ENCODE data around the gene WASHC4. TPM values are rescaled to one million over a fixed set of nuclear protein-coding genes. Genes with fewer than 3 reads are reported as not detected.

Gene WASHC4
- total and polyA plus RNA-seq, 11 donors: 9.3 to 42.9 (median 23.2) TPM

DNA sequence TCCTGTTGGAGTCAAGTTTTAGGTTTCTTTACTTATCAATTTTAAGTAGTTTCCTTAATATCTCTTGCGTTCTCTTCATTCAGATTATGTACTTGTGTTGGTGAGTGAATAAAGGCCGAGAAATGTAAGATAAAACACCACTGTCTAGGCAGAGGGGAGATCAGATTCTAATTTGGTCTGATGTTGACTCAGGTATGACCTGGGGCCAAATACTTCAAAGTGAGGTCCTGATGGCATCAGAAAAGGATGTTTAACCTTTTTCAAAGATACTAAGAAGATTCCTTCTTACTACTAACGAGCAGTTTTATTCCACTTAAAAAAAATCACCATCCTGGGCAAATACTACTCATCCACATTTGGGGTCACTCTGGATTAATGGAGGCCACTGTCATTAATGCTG, 101.6 kb downstream of the WASHC4 start:
- TF ChIP-seq, protein P1, sequence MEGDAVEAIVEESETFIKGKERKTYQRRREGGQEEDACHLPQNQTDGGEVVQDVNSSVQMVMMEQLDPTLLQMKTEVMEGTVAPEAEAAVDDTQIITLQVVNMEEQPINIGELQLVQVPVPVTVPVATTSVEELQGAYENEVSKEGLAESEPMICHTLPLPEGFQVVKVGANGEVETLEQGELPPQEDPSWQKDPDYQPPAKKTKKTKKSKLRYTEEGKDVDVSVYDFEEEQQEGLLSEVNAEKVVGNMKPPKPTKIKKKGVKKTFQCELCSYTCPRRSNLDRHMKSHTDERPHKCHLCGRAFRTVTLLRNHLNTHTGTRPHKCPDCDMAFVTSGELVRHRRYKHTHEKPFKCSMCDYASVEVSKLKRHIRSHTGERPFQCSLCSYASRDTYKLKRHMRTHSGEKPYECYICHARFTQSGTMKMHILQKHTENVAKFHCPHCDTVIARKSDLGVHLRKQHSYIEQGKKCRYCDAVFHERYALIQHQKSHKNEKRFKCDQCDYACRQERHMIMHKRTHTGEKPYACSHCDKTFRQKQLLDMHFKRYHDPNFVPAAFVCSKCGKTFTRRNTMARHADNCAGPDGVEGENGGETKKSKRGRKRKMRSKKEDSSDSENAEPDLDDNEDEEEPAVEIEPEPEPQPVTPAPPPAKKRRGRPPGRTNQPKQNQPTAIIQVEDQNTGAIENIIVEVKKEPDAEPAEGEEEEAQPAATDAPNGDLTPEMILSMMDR (IDR thresholded peaks at IDR 0.05): no peak
- no peak for TF ChIP-seq POLR2A (IDR thresholded peaks at IDR 0.05)
- intact Hi-C loops (cut with DNase I): no loop called here
- Histone ChIP-seq H3K27ac (no peak overlapping the region), H3K36me3 (peaks cover 0 to 97% (median 87%) of the 10 kb centered on the region in 9 donors), H3K4me3 (no peak overlapping the region), H3K27me3 (no peaks in the 10 kb centered on the region), H3K4me1 (peaks cover 0 to 4% (median 0%) of the 10 kb centered on the region in 12 donors), H3K9me3 (no peaks in the 10 kb centered on the region)
- no peak for DNase-seq
- no peak for ATAC-seq
- 92 to 96% (median 93%) methylated on average over 3 of the region's 3 CpGs for WGBS, 4 donors

DNA sequence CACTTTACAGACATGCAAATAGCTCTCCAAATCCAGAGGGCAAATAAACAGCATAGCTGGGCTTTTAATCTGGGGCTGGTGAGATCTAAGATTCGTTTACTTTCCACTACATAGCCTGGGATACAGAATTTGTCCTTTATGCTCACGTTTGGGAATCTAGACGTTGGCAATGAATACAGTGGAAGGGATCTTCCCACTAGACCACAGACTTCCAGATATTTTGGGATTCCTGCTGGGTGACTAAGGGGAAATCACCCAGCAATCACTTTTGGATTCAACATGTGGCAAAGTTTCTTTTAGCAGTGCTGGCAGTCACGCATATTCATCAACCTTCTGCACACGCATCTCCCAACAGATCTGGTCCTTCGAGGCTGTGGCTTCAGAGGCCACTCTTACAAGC, 104.9 kb downstream of the WASHC4 start:
- intact Hi-C loops (cut with DNase I): no loop called here
- 83 to 87% (median 84%) methylated on average over 6 of the region's 6 CpGs for WGBS, 4 donors
- Histone ChIP-seq H3K27ac (no peak overlapping the region), H3K36me3 (peaks cover 0 to 95% (median 87%) of the 10 kb centered on the region in 9 donors), H3K27me3 (no peaks in the 10 kb centered on the region), H3K4me3 (no peak overlapping the region), H3K4me1 (peaks cover 0 to under 1% (median 0%) of the 10 kb centered on the region in 12 donors), H3K9me3 (no peaks in the 10 kb centered on the region)
- no peak for TF ChIP-seq POLR2A (IDR thresholded peaks at IDR 0.05)
- TF ChIP-seq, protein P1 (IDR thresholded peaks at IDR 0.05): no peak
- no peak for ATAC-seq
- DNase-seq: no peak

DNA sequence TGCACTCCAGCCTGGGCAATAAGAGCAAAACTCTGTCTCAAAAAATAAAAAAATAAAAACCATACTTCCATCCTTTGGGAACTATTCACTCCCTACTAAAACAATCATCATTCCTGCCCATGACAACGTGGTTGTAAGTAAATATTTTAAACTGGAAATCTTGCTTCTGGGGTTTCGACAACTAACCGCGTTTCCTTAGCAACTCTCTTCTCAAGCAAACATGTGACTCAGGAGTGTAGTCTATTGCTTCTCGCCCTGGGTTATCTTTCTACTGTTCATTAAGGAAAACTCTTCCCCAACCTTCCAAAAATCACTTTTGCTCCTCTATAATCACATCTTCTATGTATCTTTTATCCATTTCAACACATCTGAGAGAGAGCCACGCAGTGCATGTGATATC, 106.6 kb downstream of the WASHC4 start:
- no peak overlapping the region for H3K27ac ChIP-seq
- WGBS, 4 donors: 92 to 95% (median 94%) methylated on average over 6 of the region's 6 CpGs
- H3K36me3 ChIP-seq: peaks cover 0 to 90% (median 77%) of the 10 kb centered on the region in 9 donors
- H3K4me3 ChIP-seq: no peak overlapping the region
- H3K9me3 ChIP-seq: no peaks in the 10 kb centered on the region
- H3K4me1 ChIP-seq: peaks cover 0 to 18% (median 13%) of the 10 kb centered on the region in 12 donors
- DNase-seq: no peak
- intact Hi-C loops (cut with DNase I): no loop called here
- no peak for ATAC-seq
- TF ChIP-seq, protein P1 (IDR thresholded peaks at IDR 0.05): no peak
- no peak for TF ChIP-seq POLR2A (IDR thresholded peaks at IDR 0.05)
- no peaks in the 10 kb centered on the region for H3K27me3 ChIP-seq

DNA sequence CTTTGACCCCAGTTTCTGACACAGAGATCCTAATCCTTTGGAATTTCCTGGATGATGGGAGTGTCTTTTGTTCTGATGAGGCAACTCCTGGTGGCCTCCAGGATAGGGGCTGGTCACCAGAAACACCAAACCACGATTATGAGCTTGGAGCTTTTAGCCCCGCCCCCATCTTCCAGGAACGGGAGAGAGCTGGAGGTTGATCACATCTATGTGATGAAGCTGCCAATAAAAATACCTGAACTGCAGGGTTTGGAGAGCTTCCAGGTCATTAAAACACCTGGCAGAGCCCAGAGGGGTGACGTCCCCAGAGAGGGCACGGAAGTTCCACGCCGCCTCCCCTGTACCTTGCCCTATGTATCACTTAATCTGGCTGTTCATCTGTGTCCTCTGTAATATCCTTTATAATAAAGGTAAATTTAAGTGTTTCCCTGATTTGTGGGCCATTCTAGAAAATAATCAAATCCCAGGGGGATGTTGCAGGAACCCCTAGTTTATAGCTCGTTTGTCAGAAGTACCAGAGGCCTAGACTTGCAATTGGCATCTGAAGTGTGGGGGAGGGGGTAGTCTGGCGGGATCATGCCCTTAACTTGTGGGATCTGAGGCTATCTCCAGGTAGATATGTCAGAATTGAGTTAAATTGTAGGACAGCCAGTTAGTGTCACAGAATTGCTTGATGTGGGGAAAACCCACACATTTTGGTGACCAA, 107.3 kb downstream of the WASHC4 start:
- Histone ChIP-seq H3K4me1 (peaks cover 0 to 25% (median 20%) of the 10 kb centered on the region in 12 donors), H3K4me3 (no peak overlapping the region), H3K27ac (no peak overlapping the region), H3K36me3 (peaks cover 0 to 88% (median 70%) of the 10 kb centered on the region in 9 donors), H3K27me3 (no peaks in the 10 kb centered on the region), H3K9me3 (no peaks in the 10 kb centered on the region)
- ATAC-seq (no peak), DNase-seq (no peak)
- TF ChIP-seq POLR2A (IDR thresholded peaks at IDR 0.05): no peak
- TF ChIP-seq, protein P1 (IDR thresholded peaks at IDR 0.05): no peak
- intact Hi-C loops (cut with DNase I): no loop called here
- 76 to 86% (median 78%) methylated on average over 9 of the region's 9 CpGs for whole genome bisulfite sequencing, 4 donors
